HG03571 (cell line): ENCODE data around the gene GUCY2C.
"Not testable (repeated sequence)": the region's sequence is repeated elsewhere in the genome, so short reads cannot be mapped to it uniquely, and the experiment has no call there.

Source experiments
- ATAC-seq: cut with Tn5 transposase; IDR thresholded peaks from one replicate; pipeline ENCODE4 v1.9.1; 2021; ENCODE audit not compliant: unreplicated experiment

Gene GUCY2C

DNA sequence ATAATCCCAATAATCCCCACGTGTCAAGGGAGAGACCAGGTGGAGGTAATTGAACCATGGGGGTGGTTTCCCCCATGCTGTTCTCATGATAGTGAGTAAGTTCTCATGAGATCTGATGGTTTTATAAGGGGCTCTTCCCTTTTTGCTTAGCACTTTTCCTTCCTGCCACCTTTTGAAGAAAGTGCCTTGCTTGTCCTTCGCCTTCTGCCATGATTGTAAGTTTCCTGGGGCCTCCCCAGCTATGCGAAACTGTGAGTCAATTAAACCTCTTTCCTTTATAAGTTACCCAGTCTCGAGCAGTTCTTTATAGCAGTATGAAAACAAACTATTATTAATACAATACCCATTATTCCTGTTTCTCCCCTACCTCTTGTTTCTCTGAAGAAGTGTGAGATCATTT, 14.2 kb downstream of the GUCY2C start:
- ATAC-seq: not testable (repeated sequence)

DNA sequence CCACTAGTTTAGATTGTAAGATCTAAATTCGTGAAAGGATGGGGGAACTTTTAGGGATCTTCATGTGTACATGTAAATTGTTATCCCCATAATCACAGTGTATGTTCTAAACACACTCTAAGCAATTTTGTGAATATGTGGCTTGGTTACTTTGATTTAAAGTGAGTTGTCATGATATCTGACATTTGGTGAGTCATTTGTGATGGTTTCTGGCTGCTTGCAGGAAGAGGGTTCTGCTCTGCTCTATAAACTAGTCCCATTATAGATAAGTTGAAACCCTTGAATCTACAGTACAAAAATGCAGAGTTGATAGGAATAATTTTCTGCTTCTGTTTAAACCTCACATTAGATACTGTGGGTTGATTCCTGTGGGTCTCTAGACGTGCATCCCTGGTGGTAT, 14.8 kb downstream of the GUCY2C start:
- no peak for ATAC-seq

DNA sequence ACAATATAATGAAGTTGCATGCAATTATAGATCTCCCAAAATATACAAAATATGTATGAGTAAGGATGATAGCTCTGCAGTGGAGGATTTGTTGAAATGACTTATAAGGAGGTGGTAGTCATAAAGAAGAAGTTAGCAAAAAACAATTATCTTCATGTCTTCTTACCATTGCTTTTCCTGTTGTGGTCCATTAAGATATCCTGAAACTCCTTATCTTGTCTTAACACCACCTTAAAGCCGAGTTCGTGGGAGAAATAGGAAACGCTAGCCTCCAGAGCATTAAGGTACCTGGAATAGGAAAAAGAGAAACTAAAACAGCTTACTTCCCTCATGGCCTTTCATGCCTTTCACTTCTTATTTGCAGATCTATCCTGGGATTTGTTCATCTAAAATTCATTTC, 15.2 kb downstream of the GUCY2C start:
- ATAC-seq: no peak

DNA sequence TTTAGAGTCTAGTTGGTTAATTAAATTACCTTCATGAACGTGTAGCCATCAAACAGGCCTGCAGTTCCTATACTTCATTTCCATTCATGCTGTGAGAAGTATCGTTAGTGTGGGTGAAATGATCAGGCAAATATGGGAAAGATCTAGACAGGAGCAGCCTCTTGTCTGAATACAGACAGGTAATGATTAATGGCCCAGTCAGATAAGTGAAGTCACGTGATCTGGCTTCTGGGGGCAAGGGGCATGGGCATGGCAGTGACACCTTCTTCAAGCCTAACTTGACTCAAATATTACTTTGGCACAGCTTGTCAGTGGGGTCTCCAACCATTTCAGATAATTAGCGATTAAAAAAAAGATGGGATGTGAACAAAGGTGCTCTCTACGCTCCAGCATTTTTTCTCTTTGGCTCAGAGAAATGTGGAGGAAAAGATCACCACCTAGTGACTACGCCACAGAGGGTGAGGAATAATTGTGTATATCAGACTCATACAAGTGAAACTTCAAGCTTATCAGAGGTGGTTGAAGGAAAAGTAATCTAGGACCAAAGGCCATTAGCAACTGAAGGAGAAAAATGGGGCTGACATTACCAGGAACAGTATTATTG, 17.8 kb downstream of the GUCY2C start:
- ATAC-seq: no peak

DNA sequence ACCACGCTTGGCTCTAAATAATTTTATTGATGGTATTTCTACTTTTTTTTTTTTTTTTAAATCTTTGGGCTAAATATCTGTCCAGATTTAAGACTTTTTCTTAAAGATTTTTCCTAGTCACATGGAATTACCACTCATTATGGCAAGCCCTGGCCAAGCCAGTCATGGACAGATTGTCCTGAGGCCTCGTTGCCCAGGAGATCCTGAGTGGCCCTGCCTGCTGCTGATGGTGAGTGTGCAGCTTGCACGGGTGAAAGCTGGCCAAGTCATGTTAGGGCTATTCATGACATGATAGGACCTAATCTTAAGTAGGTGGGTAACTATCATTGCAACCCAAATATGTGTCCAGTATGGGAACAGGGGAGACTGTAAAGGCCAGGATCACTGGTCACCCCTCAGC, 27.8 kb downstream of the GUCY2C start:
- no peak for ATAC-seq

DNA sequence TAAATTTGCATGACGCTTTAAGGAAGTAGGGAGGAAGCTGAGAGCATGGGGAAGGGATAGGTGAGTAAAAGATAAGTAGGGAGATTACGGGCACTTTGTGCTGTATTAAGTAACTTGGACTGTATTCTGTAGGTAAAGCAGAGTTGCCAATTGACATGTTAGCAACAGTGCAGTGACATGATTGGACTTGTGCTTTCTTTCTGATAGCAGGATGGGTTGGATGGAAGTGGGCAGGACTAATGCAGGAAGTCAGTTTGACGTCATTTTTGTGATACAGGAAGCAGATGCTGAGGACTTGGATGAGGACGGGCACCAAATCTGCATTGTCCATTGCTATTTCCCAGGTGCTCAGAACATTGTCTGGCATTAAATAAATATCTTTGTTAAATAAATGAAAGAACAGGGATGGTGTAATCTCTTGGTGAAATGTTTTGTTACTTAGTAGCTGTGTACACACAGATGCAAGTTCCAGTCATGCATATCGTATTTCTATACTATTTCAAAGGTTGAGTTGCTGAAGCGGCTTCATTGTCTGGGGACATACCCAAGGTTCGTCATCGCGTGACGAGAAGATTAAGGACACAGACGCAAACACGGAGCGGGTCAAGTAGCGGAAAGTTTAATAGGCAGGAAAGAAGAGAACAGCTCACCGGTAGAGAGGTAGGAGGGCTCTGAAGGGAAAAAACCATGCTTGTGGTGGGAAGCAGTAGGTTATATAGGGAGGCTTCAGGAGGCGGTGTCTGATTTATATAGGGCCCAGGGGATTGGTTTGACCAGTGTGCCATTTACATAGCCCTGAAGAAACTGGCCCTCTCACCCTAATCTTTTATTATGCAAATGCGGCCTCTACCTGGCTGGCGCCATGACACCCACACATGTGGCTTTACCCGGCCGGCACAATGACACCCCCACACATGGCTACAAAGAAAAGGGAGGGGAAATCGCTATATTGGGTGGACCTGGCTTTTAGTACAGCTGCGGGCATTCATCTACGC, 30.7 kb downstream of the GUCY2C start:
- ATAC-seq: no peak

DNA sequence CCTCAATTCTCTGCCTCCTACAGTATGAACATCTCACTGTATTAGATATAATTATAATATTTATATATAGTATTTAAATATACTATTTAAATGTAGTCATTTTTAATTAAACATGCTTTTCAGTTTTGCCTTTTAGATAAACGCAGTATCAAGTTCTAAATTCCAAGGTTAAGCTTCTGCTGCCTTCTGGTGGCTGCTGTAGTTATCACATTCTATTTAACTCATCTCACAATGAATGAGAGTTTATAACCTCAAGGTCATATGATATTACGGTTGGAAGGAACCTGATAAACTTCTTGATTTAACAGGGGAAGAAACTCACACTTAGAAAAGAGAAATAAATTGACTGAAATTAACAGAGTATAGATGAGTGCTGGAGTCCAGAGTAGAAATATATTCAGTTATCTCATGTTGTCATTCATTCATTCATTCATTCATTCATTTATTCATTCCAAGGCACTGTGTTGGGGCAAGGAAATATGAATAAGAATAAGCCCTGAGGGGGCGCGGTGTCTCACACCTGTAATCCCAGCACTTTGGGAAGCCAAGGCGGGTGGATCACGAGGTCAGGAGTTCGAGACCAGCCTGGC, 31.9 kb downstream of the GUCY2C start:
- no peak for ATAC-seq

DNA sequence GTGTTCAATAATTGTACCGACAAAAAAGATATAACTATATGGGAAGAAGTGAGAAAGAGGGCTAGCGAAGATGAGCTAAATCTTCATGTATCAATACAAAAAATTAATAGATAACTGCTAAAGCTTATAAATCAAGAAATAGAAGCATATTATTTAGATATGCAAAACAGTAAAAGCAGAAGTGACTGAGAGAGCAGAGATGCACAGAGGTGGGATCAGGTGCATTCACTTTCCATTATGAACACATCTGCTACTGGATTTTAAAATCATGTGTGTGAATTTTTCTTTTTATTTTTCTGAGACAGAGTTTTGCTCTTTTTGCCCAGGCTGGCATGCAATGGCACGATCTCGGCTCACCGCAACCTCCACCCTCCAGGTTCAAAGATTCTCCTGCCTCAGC, 33.4 kb downstream of the GUCY2C start:
- ATAC-seq: no peak

DNA sequence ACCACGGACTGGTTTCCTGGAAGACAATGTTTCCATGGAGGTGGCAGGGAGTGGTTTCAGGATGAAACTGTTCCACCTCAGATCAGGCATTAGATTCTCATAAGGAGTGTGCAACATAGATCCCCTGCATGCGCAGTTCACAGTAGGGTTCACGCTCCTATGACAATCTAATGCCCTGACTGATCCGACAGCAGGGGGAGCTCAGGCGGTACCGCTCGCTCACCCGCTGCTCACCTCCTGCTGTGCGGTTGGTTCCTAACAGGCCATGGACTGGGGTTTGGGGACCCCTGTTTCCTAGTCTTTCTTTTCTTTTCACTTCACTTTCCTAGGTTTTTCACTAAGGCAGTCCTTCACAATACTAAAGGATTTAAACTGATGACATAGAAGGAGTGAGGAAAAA, 39.6 kb downstream of the GUCY2C start:
- ATAC-seq: no peak

DNA sequence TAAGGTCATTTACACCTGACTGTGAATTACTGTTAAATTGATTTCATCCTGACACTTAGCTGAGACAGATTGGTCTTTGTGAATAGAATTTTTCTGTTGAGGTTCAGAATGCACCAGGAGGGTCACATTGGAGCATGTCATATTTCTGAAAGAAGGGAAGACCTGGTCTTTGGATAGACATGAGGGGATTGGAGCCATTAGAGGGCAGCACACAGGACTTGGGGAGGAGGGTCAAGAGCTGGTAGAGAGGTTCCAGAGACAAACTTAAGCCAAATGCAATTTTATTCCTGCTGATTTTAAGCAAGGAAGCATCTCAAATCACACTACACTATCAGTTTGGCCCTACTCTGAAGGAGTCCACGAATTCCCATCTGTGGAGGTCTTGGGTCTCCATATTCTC, 41.1 kb downstream of the GUCY2C start:
- no peak for ATAC-seq

DNA sequence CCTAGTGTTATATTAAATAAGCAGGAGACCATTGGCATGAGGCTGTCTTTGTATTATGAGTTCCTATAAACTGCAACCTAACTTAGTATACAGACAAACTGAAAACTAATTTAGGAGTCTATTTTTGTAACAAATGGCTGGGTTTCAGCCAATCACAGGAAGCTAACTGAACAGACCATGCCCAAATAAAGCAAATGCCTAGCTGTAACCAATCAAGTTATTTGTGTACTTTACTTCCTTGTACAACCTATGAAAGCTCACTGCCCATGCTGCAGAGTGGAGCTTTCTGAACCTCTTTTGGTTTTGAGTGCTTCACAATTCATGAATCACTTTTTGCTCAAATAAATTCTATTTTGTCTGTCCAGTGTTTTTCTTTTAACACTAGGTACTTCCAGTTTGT, 41.6 kb downstream of the GUCY2C start:
- ATAC-seq: no peak

DNA sequence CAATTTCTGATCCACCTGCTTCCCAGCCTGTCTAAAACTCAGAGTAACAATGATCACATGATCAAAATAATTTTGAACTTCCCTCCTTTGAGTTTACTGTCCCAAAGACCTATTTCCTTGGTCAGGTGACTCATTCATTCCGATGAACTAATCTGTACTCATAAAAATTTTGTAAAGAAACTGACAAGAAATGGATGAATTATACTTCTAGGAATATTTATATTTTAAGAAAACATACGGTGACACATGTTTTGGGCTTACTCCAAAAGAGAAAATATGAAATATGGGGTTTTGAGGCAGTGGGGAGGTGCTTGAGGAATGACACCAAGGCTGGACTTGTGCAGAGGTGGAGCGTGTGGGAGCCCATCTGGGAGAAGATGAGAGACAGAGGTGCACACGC, 42.0 kb downstream of the GUCY2C start:
- no peak for ATAC-seq

DNA sequence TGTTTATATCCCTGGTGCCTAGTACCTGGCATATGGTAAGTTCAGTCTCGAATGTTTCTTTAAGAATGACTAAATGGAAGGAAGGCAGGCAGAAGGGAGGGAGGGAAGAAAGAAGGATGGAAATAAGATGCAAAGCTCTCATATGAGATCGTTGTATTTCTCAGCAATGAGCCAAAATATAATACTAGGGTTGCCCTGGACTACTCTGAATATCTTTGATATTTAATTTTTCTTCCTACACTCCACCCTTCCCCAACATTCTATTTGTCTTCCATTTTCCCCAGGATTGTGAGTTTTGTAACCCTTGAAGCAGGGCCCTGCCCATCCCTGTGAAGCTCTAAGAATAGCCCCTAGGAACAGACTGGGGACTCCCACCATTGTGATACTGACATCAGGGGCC, 43.9 kb downstream of the GUCY2C start:
- ATAC-seq: no peak

DNA sequence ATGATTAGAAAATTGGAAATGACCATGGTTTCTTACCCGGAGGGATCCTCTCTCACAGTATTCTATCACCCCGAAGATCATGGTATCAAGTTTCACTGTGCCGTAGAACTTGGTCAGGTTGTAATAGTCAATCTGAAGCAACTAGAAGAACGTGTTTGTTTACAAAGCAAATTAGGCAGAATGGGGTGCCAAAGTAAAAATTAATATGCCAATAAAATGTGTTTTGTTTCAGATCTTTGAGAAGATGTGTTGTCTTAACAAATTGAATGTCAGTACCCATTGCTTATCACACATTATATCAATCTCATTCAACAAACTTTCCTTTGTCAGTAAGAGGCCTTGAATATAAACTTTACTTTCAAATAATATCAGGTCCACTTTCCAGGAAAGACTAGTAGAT, 45.0 kb downstream of the GUCY2C start:
- ATAC-seq: no peak

DNA sequence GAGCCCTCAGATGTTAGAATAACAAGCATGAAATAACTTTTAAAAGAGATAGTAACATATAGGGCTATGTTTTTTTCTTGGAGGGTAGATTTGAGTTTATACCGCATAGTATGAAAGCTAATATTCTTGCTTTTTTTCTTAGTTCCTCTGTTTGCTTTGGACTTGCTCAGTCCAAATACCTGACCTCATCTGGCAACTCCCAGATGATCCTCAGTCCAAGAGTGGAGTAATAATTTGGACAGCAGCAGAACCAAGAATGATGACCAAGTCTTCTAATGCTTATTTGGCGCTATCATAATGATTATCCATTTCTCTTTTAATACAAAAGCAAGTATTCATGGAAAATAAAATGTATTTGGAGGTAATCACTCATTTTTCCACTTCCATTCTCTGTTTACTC, 45.6 kb downstream of the GUCY2C start:
- no peak for ATAC-seq

DNA sequence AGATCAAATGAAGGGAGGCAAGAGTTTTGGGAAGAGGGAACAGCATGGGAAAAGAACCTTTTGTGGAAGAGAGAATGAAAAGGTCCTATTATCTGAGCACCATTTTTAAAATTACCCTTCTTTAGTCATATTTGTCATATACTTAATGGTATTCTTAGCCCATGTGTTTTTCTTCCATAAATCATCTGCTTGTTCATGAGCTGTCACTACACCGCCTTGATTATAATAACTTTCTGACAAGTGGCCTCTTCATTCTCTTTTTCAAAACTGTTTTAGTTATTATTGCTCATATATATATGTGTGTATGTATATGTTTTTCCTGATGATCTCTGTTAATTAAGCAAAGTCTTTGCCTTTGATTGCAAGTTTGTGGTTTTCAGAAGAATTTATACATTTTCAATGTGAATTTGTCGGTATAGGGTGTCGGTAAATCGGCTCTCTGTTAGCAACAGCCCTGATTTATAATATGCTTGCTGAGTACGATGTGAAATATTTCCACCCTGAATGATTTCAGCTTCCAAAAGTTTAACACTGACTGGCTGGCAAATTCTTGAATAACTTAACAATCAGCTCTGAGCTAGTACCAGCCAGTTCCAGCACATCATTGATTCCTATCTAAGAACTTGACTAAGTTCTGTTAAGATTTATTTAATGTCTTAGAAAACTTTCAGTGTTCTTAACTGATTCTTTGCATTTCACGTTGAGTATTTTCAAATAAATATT, 49.2 kb downstream of the GUCY2C start:
- ATAC-seq: no peak

DNA sequence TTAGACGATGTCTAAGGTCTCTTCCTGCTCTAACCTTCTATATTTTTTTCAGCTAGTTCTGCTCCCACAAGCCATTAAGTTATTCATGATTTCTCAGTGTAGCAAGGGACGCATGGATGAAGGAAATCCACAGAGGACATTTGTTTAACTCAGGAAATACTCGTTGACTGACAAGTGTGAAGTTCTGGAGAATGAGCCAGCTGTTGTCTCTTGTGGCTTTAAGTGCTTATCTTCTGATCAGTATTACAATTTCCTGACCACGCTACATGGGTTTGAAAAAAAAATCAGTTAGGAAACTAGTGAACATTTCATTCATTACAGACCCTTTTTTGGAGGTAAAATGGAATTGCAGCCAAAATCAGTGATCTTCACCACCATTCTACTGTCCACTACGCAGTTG, 53.1 kb downstream of the GUCY2C start:
- no peak for ATAC-seq

DNA sequence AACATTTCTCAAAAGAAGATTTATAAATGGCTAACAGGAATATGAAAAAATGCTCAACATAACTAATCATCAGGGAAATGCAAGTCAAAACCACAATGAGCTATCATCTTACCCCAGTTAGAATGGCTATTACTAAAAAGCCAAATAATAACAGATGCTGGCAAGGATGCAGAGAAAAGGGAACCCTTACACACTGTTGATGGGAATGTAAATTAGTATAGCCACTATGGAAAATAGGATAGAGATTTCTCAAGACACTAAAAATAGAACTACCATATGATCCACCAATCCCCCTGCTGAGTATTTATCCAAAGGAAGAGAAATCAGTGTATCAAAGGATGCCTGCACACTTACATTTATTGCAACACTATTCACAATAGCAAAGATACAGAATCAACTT, 58.3 kb downstream of the GUCY2C start:
- no peak for ATAC-seq

DNA sequence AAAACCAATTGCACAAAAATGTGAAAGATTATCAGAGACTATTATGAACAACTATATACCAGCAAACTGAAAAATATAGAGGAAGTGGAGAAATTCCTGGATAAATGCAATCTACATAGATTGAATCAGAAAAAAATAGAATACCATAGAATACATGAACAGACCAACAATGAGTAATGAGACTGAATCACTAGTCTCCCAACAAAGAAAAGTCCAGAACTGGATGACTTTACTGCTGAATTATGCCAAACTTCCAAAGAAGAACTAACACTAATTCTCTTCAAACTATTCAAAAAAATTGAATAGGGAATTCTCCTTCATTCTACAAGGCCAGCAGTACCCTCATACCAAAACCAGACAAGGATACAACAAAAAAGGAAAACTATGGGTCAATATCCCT, 60.6 kb downstream of the GUCY2C start:
- ATAC-seq: no peak

DNA sequence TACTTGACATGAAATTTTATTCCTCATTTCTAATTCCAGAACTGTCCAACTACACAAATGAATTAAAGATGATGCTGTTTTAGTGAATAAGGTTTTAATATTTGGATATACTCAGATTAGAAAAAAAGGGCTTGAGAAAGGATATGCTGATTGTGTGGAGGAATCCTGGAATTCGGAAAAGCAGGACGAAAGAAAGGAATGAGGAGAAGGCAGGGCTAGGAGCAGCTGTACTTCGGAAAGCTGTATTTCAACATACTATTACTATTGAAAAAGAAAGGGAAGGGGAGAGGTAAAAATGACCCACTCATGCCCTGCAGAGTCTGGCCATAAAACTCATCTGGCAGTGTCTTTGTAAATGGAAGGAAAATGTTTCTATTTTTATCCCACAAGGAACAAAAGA, 65.6 kb downstream of the GUCY2C start:
- ATAC-seq: no peak
